IMR-90 (cell line): ENCODE measurements around the gene GPC6. TPM values are rescaled to one million over a fixed set of nuclear protein-coding genes. Genes with fewer than 3 reads are reported as not detected.
A peak's percentile ranks its signal among the peaks of the same experiment; 100 is the strongest.

Source experiments
- ATAC-seq: fragments of 200-7000 bp; cut with Tn5 transposase; 2 replicates; pipeline ENCODE4 v1.9.1; 2020; ENCODE audit warnings: low read depth, mild to moderate bottlenecking, moderate library complexity
- BruUV-seq: library from RNA; stranded (reverse); fragments of 400-500 nt; replicated peaks from 2 replicates; lab custom pipeline; 2021; lab: Mats Ljungman, UMichigan
- CTCF ChIA-PET: fragments of 300-600 bp; formaldehyde crosslinking; extraction: SDS; loops from one replicate; lab custom pipeline; 2021; ENCODE audit warnings: antibody characterized with exemption; lab: Yijun Ruan, JAX
- POLR2A ChIA-PET: fragments of 300-600 bp; sonication (Branson Sonifier 250); formaldehyde crosslinking; loops from one replicate; lab custom pipeline; 2022; ENCODE audit warnings: antibody characterized with exemption; ENCODE audit not compliant: unreplicated experiment; lab: Charles Lee
- DNase-seq: peaks from one replicate; pipeline ENCODE4 v3.0.0; 2013
- H2AFZ ChIP-seq: replicated peaks from 2 replicates; pipeline ENCODE3; 2013; ENCODE audit warnings: low read length, mild to moderate bottlenecking; ENCODE audit not compliant: poor library complexity
- H2AK5ac ChIP-seq: 2 replicates; pipeline ENCODE4 v1.6.1; 2013; ENCODE audit warnings: low read depth, low read length, inconsistent platforms
- H2AK9ac ChIP-seq: replicated peaks from 2 replicates; pipeline ENCODE3; 2013; ENCODE audit warnings: mild to moderate bottlenecking, low read depth, low read length, moderate library complexity; ENCODE audit not compliant: poor library complexity
- H2BK120ac ChIP-seq: 2 replicates; pipeline ENCODE4 v1.6.1; 2013; ENCODE audit warnings: low read depth, low read length, inconsistent platforms
- H2BK15ac ChIP-seq: 3 replicates; pipeline ENCODE4 v1.6.1; 2013; ENCODE audit warnings: low read depth, low read length, inconsistent platforms
- H2BK20ac ChIP-seq: 2 replicates; pipeline ENCODE4 v1.6.1; 2013; ENCODE audit warnings: low read depth, mild to moderate bottlenecking, inconsistent platforms, low read length, moderate library complexity
- H2BK5ac ChIP-seq: 2 replicates; pipeline ENCODE4 v1.6.1; 2013; ENCODE audit warnings: mild to moderate bottlenecking, low read depth, low read length, inconsistent platforms; ENCODE audit not compliant: poor library complexity, severe bottlenecking
- H3K14ac ChIP-seq: replicated peaks from 2 replicates; pipeline ENCODE4 v1.6.1; 2013; ENCODE audit warnings: low read depth, low read length, inconsistent platforms
- H3K18ac ChIP-seq: 2 replicates; pipeline ENCODE4 v1.6.1; 2013; ENCODE audit warnings: low read depth, low read length, control low read depth
- H3K23ac ChIP-seq: 2 replicates; pipeline ENCODE4 v1.6.1; 2013; ENCODE audit warnings: low read depth, low read length, inconsistent platforms
- H3K27ac ChIP-seq: 2 replicates; pipeline ENCODE4 v1.5.1; 2013; ENCODE audit warnings: mild to moderate bottlenecking, control low read depth, low read length; ENCODE audit not compliant: insufficient read depth
- H3K27me3 ChIP-seq: 2 replicates; pipeline ENCODE4 v1.6.1; 2013; ENCODE audit warnings: low read length; ENCODE audit not compliant: control insufficient read depth, insufficient read depth
- H3K36me3 ChIP-seq: 2 replicates; pipeline ENCODE4 v1.6.1; 2013; ENCODE audit warnings: low read length, mixed read lengths; ENCODE audit not compliant: control insufficient read depth, insufficient read depth
- H3K4ac ChIP-seq: 2 replicates; pipeline ENCODE4 v1.6.1; 2013; ENCODE audit warnings: low read depth, low read length, inconsistent platforms
- H3K4me1 ChIP-seq: 2 replicates; pipeline ENCODE4 v1.6.1; 2013; ENCODE audit warnings: low read length, mixed read lengths; ENCODE audit not compliant: control insufficient read depth, insufficient read depth
- H3K4me2 ChIP-seq: 2 replicates; pipeline ENCODE4 v1.6.1; 2013; ENCODE audit warnings: low read depth, mild to moderate bottlenecking, control low read depth, low read length, moderate library complexity
- H3K4me3 ChIP-seq: 2 replicates; pipeline ENCODE4 v1.5.1; 2013; ENCODE audit warnings: low read depth, mild to moderate bottlenecking, control low read depth, low read length, moderate library complexity; ENCODE audit not compliant: insufficient read depth
- H3K56ac ChIP-seq: 2 replicates; pipeline ENCODE4 v1.6.1; 2013; ENCODE audit warnings: low read length, inconsistent platforms; ENCODE audit not compliant: insufficient read depth; ENCODE audit errors: extremely low read depth
- H3K79me1 ChIP-seq, 2 experiments: 2 replicates each; pipeline ENCODE4 v1.6.1; 2013; ENCODE audit warnings: low read length in 2 of 2, inconsistent platforms in 1 of 2, low read depth in 1 of 2
- H3K9ac ChIP-seq: 2 replicates; pipeline ENCODE4 v1.6.1; 2013; ENCODE audit warnings: low read depth, low read length, control low read depth
- H3K9me1 ChIP-seq: 2 replicates; pipeline ENCODE4 v1.6.1; 2013; ENCODE audit warnings: low read length, inconsistent platforms; ENCODE audit not compliant: insufficient read depth
- H3K9me3 ChIP-seq: 2 replicates; pipeline ENCODE4 v1.6.1; 2013; ENCODE audit warnings: low read length; ENCODE audit not compliant: control insufficient read depth, insufficient read depth
- H4K20me1 ChIP-seq: 2 replicates; pipeline ENCODE4 v1.6.1; 2013; ENCODE audit warnings: low read length, inconsistent platforms; ENCODE audit not compliant: insufficient read depth
- H4K5ac ChIP-seq: 2 replicates; pipeline ENCODE4 v1.6.1; 2013; ENCODE audit warnings: mild to moderate bottlenecking, low read depth, low read length, control low read depth
- H4K8ac ChIP-seq, 2 experiments: 2 replicates each; pipeline ENCODE4 v1.6.1; 2013; ENCODE audit warnings: low read depth in 2 of 2, low read length in 2 of 2, control low read depth in 1 of 2, inconsistent platforms in 1 of 2
- H4K91ac ChIP-seq: 2 replicates; pipeline ENCODE4 v1.6.1; 2013; ENCODE audit warnings: low read depth, low read length, inconsistent platforms; ENCODE audit not compliant: insufficient read depth
- CEBPB ChIP-seq: IDR thresholded peaks from 2 replicates; pipeline ENCODE4 v1.6.1; 2012; ENCODE audit warnings: low read depth, low read length, improper control_type of control experiment
- CHD1 ChIP-seq: IDR thresholded peaks from 2 replicates; pipeline ENCODE4 v1.6.1; 2012; ENCODE audit warnings: low read depth, low read length, improper control_type of control experiment
- MAFK ChIP-seq: IDR thresholded peaks from 2 replicates; pipeline ENCODE4 v1.6.1; 2012; ENCODE audit warnings: low read depth, low read length, improper control_type of control experiment
- MAZ ChIP-seq: IDR thresholded peaks from 2 replicates; pipeline ENCODE4 v1.6.1; 2012; ENCODE audit warnings: low read depth, mild to moderate bottlenecking, low read length, improper control_type of control experiment, moderate library complexity, borderline replicate concordance
- RAD21 ChIP-seq: IDR thresholded peaks from 2 replicates; pipeline ENCODE4 v1.6.1; 2012; ENCODE audit warnings: low read length, improper control_type of control experiment
- RCOR1 ChIP-seq: IDR thresholded peaks from 2 replicates; pipeline ENCODE4 v1.6.1; 2012; ENCODE audit warnings: mild to moderate bottlenecking, low read length, improper control_type of control experiment; ENCODE audit not compliant: insufficient replicate concordance
- RFX5 ChIP-seq: IDR thresholded peaks from 2 replicates; pipeline ENCODE4 v1.8.0; 2012; ENCODE audit warnings: low read depth, mild to moderate bottlenecking, low read length, moderate library complexity
- SMC3 ChIP-seq: fragments of 150-350 bp; IDR thresholded peaks from 2 replicates; pipeline ENCODE4 v1.6.1; 2016; ENCODE audit warnings: low read depth, mild to moderate bottlenecking, antibody characterized with exemption, low read length, moderate library complexity
- WGBS, 2 experiments: methylation state at CpG; one replicate each; pipeline versions ENCODE4 v1.1.5 to v1.1.7; 2013; ENCODE audit warnings: missing lambda C conversion rate in 2 of 2; ENCODE audit not compliant: insufficient read length in 1 of 2; ENCODE audit errors: extremely low coverage in 2 of 2; 5-methylcytosine and 5-hydroxymethylcytosine counted together
- dilution Hi-C: fragments of 300-500 bp; cut with HindIII; formaldehyde crosslinking; loops from one replicate; pipeline ENCODE4 v1.14.3; 2018; ENCODE audit warnings: low sequenced_read_pairs; ENCODE audit not compliant: unreplicated experiment
- in situ Hi-C: fragments of 300-500 bp; cut with MboI; formaldehyde crosslinking; loops from 3 replicates; pipeline ENCODE4 v1.14.3; 2019; ENCODE audit warnings: low sequenced_read_pairs, inconsistent platforms, mixed read lengths
- intact Hi-C: fragments of 100-400 bp; cut with micrococcal nuclease; formaldehyde crosslinking; loops from 2 replicates; pipeline ENCODE4 v1.10.0; 2022
- polyA plus RNA-seq, 3 experiments: library from polyadenylated mRNA; depleted of rRNA; stranded (reverse); fragments of >200 nt; gene quantifications; 2 replicates each; pipeline ENCODE4 v1.2.3, GENCODE V29; 2012; ENCODE audit warnings: low replicate concordance in 1 of 3
- total RNA-seq: library from RNA; depleted of rRNA; stranded (reverse); fragments of >200 nt; gene quantifications from 2 replicates; pipeline ENCODE4 v1.2.3, GENCODE V29; 2012
- TF ChIP-seq, protein P1 (sequence below): fragments of 150-350 bp; IDR thresholded peaks from 2 replicates; pipeline ENCODE4 v1.6.1; 2016; ENCODE audit warnings: low read depth, mild to moderate bottlenecking, low read length, moderate library complexity, borderline replicate concordance
- TF ChIP-seq, protein P2 (sequence below): conservative IDR thresholded peaks from 2 replicates; pipeline ENCODE4 v1.5.1; 2012; ENCODE audit warnings: mild to moderate bottlenecking, low read depth, low read length, improper control_type of control experiment

Gene GPC6
- total and polyA plus RNA-seq, 2 of the 4 experiments (the other 2 are of a cell fraction), result 14.9 to 39.4 TPM

DNA sequence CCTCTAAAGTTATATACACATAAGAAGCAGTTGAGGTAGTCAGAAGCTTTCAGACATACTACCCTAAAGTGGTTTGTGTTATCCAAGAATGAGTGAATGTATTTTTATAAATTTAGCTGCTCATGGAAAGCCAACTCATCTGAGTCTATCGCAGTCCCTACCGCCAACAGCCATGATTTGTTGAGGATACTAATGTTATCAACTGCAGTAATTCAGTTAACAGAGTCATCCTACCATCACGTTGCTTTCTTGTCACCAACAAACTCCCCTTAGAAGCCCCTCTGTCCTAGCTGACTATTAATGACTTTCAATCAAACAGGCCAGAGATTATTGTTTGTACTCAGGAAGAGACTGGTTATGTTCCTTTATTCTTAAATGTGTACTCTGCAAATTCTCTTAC lies 1083.0 kb downstream of the GPC6 start:
- Histone ChIP-seq H3K56ac (no peak overlapping the region; the same call in 1 of the 2 replicates), H2BK15ac (peak overlapping the region; percentile 69; the same call in 1 of the 3 replicates), H3K9me3 (no peaks in the 10 kb centered on the region), H3K18ac (peak overlapping the region; percentile 91; the same call in 1 of the 2 replicates), H3K27ac (no peak overlapping the region), H3K27me3 (no peaks in the 10 kb centered on the region), H3K4me3 (no peak overlapping the region), H3K14ac (peak overlapping the region; percentile 95), H2BK20ac (peak overlapping the region; percentile 95), H3K9me1 (peaks cover 16% of the 10 kb centered on the region), H4K91ac (peak overlapping the region; percentile 87), H3K23ac (peak overlapping the region; percentile 91; the same call in 1 of the 2 replicates), H2BK120ac (peak overlapping the region; percentile 95), H3K9ac (no peak overlapping the region), H3K4me1 (peaks cover 14% of the 10 kb centered on the region), H3K4me2 (no peak overlapping the region), H3K36me3 (no peaks in the 10 kb centered on the region), H2AK9ac (no peak overlapping the region), H3K79me1 (no peaks in the 10 kb centered on the region), H2AFZ (peak overlapping the region; percentile 26), H2BK5ac (peak overlapping the region; percentile 64), H4K8ac (peak overlapping the region; percentile 25 to 89; a peak in 3 of 4 replicates), H3K4ac (peak overlapping the region; percentile 91), H4K20me1 (no peaks in the 10 kb centered on the region), H4K5ac (peak overlapping the region; percentile 53; the same call in 1 of the 2 replicates), H2AK5ac (peak overlapping the region; percentile 97)
- no peak for ATAC-seq
- ChIA-PET CTCF (no interaction called here), POLR2A (no interaction called here)
- intact Hi-C loops (loop anchor here (5.0 kb wide), 1 partner anchor 57 kb away; no protein-coding TSS in a partner anchor), in situ Hi-C loops (no loop called here), dilution Hi-C loops (no loop called here)
- no peak for DNase-seq
- WGBS, 2 experiments, result no CpG with 5 or more reads among the region's 3 CpGs
- TF ChIP-seq SMC3, result no peak
- TF ChIP-seq CHD1, result no peak
- no peak for TF ChIP-seq RFX5
- TF ChIP-seq MAZ, result no peak
- no peak for TF ChIP-seq RCOR1
- no peak for TF ChIP-seq CEBPB
- TF ChIP-seq, protein P1, sequence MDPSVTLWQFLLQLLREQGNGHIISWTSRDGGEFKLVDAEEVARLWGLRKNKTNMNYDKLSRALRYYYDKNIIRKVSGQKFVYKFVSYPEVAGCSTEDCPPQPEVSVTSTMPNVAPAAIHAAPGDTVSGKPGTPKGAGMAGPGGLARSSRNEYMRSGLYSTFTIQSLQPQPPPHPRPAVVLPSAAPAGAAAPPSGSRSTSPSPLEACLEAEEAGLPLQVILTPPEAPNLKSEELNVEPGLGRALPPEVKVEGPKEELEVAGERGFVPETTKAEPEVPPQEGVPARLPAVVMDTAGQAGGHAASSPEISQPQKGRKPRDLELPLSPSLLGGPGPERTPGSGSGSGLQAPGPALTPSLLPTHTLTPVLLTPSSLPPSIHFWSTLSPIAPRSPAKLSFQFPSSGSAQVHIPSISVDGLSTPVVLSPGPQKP, result no peak
- no peak for TF ChIP-seq MAFK
- TF ChIP-seq, protein P2, sequence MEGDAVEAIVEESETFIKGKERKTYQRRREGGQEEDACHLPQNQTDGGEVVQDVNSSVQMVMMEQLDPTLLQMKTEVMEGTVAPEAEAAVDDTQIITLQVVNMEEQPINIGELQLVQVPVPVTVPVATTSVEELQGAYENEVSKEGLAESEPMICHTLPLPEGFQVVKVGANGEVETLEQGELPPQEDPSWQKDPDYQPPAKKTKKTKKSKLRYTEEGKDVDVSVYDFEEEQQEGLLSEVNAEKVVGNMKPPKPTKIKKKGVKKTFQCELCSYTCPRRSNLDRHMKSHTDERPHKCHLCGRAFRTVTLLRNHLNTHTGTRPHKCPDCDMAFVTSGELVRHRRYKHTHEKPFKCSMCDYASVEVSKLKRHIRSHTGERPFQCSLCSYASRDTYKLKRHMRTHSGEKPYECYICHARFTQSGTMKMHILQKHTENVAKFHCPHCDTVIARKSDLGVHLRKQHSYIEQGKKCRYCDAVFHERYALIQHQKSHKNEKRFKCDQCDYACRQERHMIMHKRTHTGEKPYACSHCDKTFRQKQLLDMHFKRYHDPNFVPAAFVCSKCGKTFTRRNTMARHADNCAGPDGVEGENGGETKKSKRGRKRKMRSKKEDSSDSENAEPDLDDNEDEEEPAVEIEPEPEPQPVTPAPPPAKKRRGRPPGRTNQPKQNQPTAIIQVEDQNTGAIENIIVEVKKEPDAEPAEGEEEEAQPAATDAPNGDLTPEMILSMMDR, result no peak
- no peak for TF ChIP-seq RAD21
- BruUV-seq, result no TSS peak
